K562 (cell line): ENCODE data around the gene MAGEB1.

ENCODE experiments used
- BDP1 ChIP-seq: IDR thresholded peaks from 3 replicates; pipeline ENCODE4 v1.6.1; 2011; ENCODE audit not compliant: insufficient read length, insufficient read depth
- CTCF ChIP-seq, 3 experiments: IDR thresholded peaks in 2 of 3; conservative IDR thresholded peaks in 1 of 3; 2 replicates each; pipeline ENCODE4 v1.5.1; 2011 to 2012; ENCODE audit warnings: low read length in 3 of 3, mild to moderate bottlenecking in 3 of 3, control low read depth in 2 of 3, improper control_type of control experiment in 1 of 3, inconsistent platforms in 1 of 3, low read depth in 1 of 3, mixed read lengths in 1 of 3, moderate library complexity in 1 of 3; ENCODE audit not compliant: insufficient read depth in 2 of 3
- ELF4 ChIP-seq: fragments of 450-650 bp; formaldehyde crosslinking; IDR thresholded peaks from 2 replicates; pipeline ENCODE4 v1.4.0; 2022; ENCODE audit warnings: missing genetic modification characterization
- GATAD2B ChIP-seq: fragments of 450-650 bp; IDR thresholded peaks from 2 replicates; pipeline ENCODE4 v1.6.1; 2017; ENCODE audit warnings: mild to moderate bottlenecking, borderline replicate concordance
- NBN ChIP-seq: fragments of 450-650 bp; IDR thresholded peaks from 2 replicates; pipeline ENCODE4 v1.6.1; 2016; ENCODE audit warnings: low read depth, mild to moderate bottlenecking
- NR2C2 ChIP-seq, 2 experiments: fragments of 200-800 bp in 1 of 2; sonication (Bioruptor generic) in 1 of 2; sonication (generic) in 1 of 2; formaldehyde crosslinking in 1 of 2; IDR thresholded peaks; 2 replicates each; pipeline versions ENCODE4 v1.6.1 to v1.8.0; 2016 to 2022; ENCODE audit warnings: mild to moderate bottlenecking in 1 of 2, missing compliant biosample characterization in 1 of 2, missing genetic modification characterization in 1 of 2, missing genetic modification reagents in 1 of 2
- SIX5 ChIP-seq, 2 experiments: IDR thresholded peaks; 2 replicates each; pipeline ENCODE4 v1.6.1; 2011; ENCODE audit warnings: low read length in 2 of 2, borderline replicate concordance in 1 of 2, low read depth in 1 of 2, mild to moderate bottlenecking in 1 of 2, moderate library complexity in 1 of 2; ENCODE audit not compliant: insufficient read depth in 1 of 2
- ZFX ChIP-seq: sonication (generic); formaldehyde crosslinking; IDR thresholded peaks from 2 replicates; pipeline ENCODE4 v1.8.0; 2022; ENCODE audit warnings: mild to moderate bottlenecking, missing genetic modification reagents, moderate library complexity
- ZNF354B ChIP-seq: fragments of 250-450 bp; sonication (Bioruptor Pico); IDR thresholded peaks from 2 replicates; pipeline ENCODE4 v1.4.0; 2020
- TF ChIP-seq, protein P1 (sequence below), 2 experiments: fragments of 450-650 bp in 1 of 2; sonication (generic) in 1 of 2; formaldehyde crosslinking in 1 of 2; IDR thresholded peaks in 1 of 2; conservative IDR thresholded peaks in 1 of 2; 2 replicates each; pipeline versions ENCODE4 v1.6.1 to v1.8.1; 2016 to 2023; ENCODE audit warnings: mild to moderate bottlenecking in 2 of 2, moderate library complexity in 2 of 2, inconsistent platforms in 1 of 2, missing genetic modification reagents in 1 of 2

- no peak for TF ChIP-seq ELF4 (CRISPR knock-in tag)
- no peak for TF ChIP-seq CTCF (IDR thresholded peaks at IDR 0.05 in 2 of 3, conservative IDR thresholded peaks at IDR 0.05 in 1 of 3; ENCODE audit: insufficient read depth in 2 of 3, low read depth in 1 of 3, low read length in 3 of 3)
- no peak for TF ChIP-seq NR2C2 (CRISPR knock-in tag; IDR thresholded peaks at IDR 0.05)
- no peak for TF ChIP-seq NR2C2 (tag; IDR thresholded peaks at IDR 0.05)
- no peak for TF ChIP-seq BDP1
- TF ChIP-seq ZNF354B (CRISPR knock-in tag), result no peak
- no peak for TF ChIP-seq SIX5 (IDR thresholded peaks at IDR 0.05; ENCODE audit: borderline replicate concordance in 1 of 2, insufficient read depth in 1 of 2, low read depth in 1 of 2, low read length in 2 of 2)
- no peak for TF ChIP-seq GATAD2B
- no peak for TF ChIP-seq NBN
- no peak for TF ChIP-seq ZFX (CRISPR knock-in tag)
- TF ChIP-seq, protein P1, sequence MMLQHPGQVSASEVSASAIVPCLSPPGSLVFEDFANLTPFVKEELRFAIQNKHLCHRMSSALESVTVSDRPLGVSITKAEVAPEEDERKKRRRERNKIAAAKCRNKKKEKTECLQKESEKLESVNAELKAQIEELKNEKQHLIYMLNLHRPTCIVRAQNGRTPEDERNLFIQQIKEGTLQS (IDR thresholded peaks at IDR 0.05), result no peak
- TF ChIP-seq, protein P1 (CRISPR knock-in tag; conservative IDR thresholded peaks at IDR 0.05), result no peak
Observed at GRCh38 chrX:30230395-30230794, 16.6 kb upstream of the MAGEB1 start, which contains the start of gene MAGEB3.
